HL-60 (cell line): ENCODE results near the gene TNKS1BP1.

Experiments used
- CTCF ChIP-seq: IDR thresholded peaks from one replicate; pipeline ENCODE4 v1.5.1; 2011; ENCODE audit warnings: low read length, control low read depth, inconsistent platforms; ENCODE audit not compliant: insufficient read depth
- GABPA ChIP-seq: IDR thresholded peaks from 2 replicates; pipeline ENCODE4 v1.6.1; 2012; ENCODE audit warnings: low read depth
- POLR2AphosphoS5 ChIP-seq: IDR thresholded peaks from 2 replicates; pipeline ENCODE4 v1.6.1; 2012; ENCODE audit warnings: low read depth
- SPI1 ChIP-seq: IDR thresholded peaks from 2 replicates; pipeline ENCODE4 v1.6.1; 2012; ENCODE audit warnings: low read depth, mild to moderate bottlenecking, borderline replicate concordance
- TF ChIP-seq, protein P1 (sequence below): IDR thresholded peaks from 2 replicates; pipeline ENCODE4 v1.6.1; 2012; ENCODE audit warnings: low read depth; ENCODE audit not compliant: insufficient replicate concordance

DNA sequence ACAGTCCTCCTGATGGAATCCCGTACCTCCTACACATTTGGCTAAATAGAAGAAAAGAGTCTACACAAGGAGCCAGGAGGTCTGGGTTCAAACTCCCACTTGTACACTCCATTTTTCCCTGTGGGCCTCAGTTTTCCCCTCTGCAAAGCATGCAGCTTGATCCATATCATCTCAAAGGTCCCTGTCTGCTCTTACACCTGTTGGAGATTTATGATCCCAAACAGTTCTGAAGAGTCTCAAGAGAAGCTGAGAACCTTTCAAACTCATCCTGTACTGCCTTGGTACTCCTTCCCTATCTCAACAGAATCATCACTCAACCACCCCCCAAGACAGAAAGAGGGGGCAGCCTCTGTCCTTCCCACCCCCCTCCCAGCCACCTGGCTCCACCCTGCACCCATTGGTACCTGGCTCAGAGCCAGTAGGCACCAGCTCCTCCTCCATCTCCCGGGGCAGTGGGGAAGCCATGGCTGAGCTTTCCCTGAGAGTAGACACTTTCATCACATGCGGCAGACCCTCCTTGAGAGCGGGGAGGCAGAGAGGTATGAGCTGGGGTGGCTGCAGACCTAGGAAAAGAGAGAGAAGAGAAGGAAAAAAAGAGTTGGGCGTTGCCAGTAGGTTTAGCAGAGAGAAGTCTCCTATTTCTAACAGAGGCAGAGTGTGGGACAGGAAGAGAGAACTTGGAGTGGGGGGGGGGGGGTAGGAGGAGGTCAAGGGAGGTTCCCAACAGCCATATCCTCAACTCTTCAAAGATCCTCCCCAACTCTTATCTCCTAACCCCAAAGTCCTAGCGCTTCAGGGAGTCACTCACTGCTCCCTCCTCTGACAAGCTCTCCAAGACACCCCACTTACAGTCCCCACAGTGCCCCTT is 3.1 kb downstream of the TNKS1BP1 start:
- TF ChIP-seq CTCF, result no peak
- TF ChIP-seq GABPA, result no peak
- no peak for TF ChIP-seq POLR2AphosphoS5
- TF ChIP-seq, protein P1, sequence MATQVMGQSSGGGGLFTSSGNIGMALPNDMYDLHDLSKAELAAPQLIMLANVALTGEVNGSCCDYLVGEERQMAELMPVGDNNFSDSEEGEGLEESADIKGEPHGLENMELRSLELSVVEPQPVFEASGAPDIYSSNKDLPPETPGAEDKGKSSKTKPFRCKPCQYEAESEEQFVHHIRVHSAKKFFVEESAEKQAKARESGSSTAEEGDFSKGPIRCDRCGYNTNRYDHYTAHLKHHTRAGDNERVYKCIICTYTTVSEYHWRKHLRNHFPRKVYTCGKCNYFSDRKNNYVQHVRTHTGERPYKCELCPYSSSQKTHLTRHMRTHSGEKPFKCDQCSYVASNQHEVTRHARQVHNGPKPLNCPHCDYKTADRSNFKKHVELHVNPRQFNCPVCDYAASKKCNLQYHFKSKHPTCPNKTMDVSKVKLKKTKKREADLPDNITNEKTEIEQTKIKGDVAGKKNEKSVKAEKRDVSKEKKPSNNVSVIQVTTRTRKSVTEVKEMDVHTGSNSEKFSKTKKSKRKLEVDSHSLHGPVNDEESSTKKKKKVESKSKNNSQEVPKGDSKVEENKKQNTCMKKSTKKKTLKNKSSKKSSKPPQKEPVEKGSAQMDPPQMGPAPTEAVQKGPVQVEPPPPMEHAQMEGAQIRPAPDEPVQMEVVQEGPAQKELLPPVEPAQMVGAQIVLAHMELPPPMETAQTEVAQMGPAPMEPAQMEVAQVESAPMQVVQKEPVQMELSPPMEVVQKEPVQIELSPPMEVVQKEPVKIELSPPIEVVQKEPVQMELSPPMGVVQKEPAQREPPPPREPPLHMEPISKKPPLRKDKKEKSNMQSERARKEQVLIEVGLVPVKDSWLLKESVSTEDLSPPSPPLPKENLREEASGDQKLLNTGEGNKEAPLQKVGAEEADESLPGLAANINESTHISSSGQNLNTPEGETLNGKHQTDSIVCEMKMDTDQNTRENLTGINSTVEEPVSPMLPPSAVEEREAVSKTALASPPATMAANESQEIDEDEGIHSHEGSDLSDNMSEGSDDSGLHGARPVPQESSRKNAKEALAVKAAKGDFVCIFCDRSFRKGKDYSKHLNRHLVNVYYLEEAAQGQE, result no peak
- TF ChIP-seq SPI1, result no peak
